GM18867 (cell line): ENCODE data around the gene SYCE3.

ENCODE experiments used
- ATAC-seq: cut with Tn5 transposase; IDR thresholded peaks from one replicate; pipeline ENCODE4 v1.9.1; 2021; ENCODE audit warnings: mild to moderate bottlenecking, moderate library complexity; ENCODE audit not compliant: unreplicated experiment

The SYCE3 gene

GRCh38 chr22:50504369-50505211 is 58.1 kb downstream of the SYCE3 start:
- no peak for ATAC-seq

- no peak for ATAC-seq
Observed at GRCh38 chr22:50503475-50504145, 59.1 kb downstream of the SYCE3 start.

DNA sequence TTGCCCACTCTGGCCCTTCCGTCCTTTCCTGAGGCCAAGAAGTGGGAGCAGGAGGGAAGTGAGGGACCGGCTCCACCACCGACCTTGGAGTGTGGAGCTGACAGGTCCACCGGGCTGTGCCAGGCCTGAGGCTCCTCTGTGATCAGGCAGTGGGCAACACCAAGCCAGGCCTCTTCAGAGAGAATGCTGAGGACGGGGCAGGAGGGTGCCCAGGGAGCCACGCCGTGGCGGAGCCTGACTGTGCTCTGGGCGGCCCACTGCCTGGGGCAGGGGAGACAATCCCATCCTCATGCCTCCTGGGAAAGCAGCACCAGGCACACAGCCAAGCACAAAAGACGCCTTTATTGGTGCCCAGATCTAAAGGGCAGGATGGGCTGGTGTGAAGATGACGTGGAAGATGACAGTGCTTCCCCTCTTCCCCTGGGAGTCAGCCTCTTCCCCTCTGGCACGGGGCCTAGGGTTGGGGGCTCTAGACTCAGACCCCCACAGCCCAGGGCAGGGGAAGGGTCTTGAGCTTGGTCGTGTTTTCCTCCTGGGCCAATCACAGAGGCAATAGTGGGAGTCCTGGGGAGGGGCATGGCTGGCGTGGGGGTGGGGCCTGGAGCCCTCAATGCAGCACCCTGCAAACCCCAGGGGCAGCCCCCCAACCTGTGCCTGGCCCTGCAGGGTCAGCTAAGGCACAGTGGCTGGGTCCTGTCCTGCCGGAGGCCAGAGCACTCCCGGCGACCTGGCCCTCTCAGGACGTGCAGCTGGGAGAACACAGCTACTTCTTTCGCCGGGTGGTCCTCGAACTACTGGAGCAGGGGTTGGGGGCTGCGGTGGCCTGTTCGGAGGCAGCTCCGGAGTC is 59.9 kb downstream of the SYCE3 start:
- no peak for ATAC-seq

DNA sequence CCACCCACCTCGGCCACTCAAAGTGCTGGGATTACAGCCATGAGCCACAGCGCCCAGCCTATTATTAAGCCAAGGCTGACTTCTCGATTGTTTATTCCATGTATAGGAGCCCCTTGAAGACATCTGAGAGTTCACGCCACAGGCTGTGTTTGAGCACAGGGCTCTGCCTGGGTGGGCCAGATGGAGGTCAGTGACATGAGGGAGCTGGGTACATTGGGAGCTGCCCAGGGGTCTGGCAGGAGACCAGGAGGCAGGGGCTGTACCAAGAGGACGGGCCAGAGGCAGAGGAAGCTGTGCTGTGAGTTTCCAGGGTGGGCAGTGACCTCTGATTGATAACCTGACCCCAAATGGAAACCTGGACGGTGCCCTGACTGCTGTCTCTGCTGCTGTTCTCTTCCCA is 60.6 kb downstream of the SYCE3 start:
- ATAC-seq = no peak
